HG03457 (cell line): ENCODE data around the gene ZSWIM5.
"Not testable (repeated sequence)": the region's sequence is repeated elsewhere in the genome, so short reads cannot be mapped to it uniquely, and the experiment has no call there.

Source experiments
- ATAC-seq: cut with Tn5 transposase; IDR thresholded peaks from one replicate; pipeline ENCODE4 v1.9.1; 2021; ENCODE audit warnings: moderate number of reproducible peaks; ENCODE audit not compliant: unreplicated experiment

The ZSWIM5 gene

GRCh38 chr1:45008076-45008475, 198.3 kb downstream of the ZSWIM5 start:
- ATAC-seq = no peak

GRCh38 chr1:45007311-45007710, 199.1 kb downstream of the ZSWIM5 start:
- ATAC-seq = no peak

- no peak for ATAC-seq
Observed at GRCh38 chr1:45005761-45006160, 200.6 kb downstream of the ZSWIM5 start.

DNA sequence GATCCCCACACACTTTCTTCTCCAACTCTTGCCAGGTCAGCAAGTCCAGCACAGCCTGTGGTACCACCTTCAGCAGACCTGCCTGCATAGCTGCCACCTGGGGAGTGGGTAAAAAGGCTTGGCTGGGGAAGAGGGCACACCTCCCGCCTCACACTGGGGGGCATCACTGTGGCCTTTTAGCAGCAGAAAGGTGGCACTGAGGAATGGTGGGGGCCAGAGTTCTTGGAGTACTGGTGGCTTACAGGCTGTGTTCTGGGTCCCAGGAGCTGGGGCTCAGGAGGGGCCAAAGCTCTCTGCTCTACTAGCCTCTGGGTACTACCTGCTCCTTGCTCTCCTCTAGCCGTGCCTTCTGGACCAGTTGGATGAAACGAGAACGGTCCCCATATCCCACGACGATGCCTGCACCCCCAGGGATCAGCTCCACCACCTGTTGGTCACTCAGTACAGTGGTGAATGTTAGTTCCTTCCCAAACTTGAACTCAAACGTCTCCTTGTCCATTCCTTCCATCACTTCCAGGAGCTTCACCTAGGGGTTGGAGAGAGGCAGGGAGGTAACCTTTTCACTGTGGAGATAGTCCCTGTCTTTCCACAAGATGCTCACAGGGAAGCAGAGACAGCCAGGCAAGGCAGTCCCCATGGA, 202.0 kb downstream of the ZSWIM5 start:
- ATAC-seq = no peak

DNA sequence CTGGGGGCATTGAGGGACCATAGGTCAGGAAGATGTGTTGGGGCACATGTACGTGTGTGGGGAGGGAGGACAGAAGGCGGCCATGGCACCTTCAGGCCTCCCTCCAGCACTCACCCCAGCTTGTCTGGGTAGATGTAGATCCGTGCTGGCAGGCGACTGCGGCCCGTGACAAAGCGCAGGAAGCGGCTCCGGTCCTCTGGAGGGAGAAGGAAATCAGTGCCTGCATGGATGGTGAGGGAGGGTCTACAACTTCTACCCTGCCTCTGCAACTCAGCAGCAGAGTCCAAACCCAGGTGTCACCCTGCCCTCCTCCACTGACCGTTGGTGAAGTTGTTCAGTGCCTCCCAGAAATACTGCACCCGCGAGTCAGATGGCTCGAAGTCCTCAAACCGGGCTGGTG, 202.7 kb downstream of the ZSWIM5 start:
- no peak for ATAC-seq

DNA sequence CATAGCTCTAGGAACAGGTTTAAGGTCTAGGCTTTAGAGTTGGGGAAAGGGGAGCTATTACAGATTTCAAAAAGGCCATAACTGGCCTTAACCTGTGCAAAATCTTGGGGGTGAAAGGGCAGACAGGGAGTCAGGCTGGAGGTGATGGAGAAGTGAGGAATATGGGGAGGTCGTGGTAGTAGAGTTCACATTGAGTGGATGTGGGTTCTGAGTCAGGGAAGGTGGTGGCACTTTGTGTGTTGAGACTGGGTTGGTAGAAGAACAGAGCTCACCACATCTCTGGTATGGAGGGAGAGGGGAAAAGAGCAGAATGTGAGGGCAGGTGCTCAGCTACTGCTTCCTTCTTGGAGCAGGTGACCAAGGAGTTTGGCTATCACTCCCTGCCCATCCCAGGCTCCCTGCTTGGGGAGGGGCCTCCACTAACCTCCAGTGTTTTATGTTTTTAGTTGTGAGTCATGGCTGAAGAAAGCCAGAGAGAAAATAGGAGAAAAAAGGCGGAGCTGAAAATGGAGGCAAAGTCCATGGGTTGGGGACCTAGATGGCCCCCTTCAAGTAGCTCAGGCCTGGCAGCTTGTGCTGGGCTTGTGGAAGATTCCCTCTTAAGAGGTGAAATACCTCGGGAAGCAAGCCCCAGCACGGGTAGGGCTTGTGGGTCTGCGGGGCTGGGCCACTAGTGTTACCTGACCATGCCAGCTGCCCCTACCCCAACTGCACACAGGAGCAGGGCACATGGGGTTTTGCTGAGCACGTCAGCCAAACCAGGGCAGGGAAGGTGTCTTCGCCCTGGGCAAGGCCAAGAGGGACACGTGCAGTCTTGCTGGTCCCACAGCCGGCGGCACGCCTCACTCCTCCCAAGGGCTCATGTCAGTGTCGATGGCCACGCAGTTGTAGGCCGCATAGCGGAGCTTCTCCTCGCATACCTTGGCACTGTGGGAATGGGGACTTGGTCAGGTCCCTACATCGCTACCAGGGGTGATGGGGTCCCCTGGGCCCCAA, 203.5 kb downstream of the ZSWIM5 start:
- ATAC-seq = no peak

DNA sequence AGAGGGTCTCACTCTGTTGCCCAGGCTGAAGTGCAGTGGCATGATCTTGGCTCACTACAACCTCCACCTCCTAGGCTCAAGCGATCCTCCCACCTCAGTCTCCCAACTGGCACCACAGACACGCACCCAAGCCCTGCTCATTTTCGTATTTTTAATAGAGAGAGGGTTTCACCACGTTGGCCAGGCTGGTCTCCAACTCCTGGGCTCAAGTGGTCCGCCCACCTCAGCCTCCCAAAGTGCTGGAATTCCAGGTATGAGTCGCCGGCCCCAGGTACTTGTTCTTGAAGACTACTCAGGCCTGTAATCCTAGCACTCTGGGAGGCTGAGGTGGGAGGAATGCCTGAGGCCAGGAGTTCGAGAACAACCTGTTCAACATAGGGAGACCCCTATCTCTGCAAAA, 204.8 kb downstream of the ZSWIM5 start:
- ATAC-seq = not testable (repeated sequence)

DNA sequence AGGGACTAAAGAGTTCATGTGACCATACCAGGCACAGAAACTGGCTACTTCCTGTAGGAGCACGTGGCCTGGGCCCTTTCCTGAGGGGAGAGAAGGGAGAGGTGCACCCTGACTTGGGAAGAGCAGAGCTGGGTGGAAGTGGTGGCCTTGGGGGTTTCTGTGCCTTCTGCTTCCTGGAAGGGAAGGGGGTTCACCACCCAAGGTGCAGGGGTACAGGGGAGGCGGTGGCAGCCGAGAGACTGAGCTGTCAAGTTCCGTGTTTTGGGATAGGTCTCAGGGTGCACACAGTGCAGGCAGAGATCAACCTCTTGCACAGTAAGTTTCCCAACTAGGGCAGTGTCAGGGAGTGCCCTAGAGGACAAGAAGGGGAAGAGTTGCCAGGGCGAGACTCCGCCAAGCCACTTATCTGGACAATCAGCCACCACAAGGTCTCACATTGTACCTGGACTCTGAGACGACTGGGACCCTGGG, 205.4 kb downstream of the ZSWIM5 start:
- ATAC-seq = no peak

DNA sequence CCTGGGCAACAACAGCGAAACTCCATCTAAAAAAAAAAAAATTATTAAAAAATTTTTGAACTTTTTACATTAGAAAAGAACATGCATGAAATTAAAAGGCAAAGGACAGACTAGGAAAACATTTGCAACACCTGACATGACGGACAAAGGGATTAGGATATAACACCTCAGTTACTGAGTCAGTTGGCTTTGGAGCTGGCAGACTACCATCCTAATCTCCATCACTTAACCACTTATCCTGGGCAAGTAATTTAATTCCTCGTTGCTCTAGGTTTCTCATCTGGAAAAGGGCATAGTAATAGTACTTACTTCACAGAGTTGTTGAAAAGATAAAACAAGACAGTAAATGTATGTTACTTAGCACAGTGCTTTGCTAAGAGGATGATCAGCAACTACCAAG, 207.2 kb downstream of the ZSWIM5 start:
- ATAC-seq = no peak

DNA sequence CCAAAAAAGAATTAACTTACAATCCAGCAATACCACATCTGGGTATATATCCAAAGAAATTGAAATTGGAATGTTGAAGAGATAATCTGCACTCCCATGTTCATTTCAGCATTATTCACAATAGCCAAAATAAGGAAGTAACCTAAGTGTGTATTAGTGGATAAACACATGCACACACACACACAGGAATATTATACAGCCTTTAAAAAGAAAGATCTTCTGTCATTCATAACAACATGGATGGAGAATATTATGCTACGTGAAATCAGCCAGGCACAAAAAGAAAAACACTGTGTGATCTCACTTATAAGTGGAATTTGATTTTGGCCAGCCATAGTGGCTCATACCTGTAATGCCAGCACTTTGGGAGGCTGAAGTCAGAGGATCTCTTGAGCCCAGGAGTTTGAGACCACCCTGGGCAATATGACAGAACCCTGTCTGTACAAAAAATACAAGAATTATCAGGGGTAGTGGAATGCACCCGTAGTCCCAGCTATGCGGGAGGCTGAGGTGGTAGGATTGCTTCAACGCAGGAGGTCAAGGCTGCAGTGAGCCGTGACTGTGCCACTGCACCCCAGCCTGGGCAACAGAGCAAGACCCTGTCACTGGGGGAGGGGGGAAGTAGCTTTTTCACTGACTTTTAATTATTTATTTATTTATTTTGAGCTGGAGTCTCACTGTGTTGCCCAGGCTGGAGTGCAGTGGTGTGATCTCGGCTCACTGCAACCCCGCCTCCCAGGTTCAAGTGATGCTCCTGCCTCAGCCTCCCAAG, 210.8 kb downstream of the ZSWIM5 start:
- ATAC-seq = no peak

DNA sequence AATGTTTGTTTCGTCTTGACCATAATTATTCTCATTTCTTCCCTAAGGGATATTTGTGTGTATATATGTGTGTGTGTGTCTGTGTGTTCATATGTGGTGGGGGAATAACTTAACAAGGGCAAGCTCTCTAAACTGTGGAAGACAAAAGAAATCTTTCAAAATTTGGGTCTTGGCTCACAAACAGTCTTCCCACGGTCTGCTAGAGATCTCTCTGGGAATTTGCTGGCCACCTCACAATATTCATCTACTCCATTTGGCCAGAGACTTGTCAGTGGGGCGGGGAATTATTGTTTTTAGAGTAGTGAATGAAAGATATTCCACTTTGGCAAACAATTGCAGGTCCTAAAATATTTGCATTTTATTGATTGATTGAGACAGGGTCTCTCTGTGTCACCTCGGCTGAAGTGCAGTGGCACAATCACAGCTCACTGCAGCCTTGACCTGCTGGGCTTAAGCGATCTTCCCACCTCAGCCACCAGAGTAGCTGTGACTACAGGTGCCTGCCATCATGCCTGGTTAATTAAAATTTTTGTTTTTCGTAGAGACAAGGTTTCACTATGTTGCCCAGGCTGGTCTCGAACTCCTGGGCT, 212.0 kb downstream of the ZSWIM5 start:
- ATAC-seq = no peak

GRCh38 chr1:44988531-44989156, 217.8 kb downstream of the ZSWIM5 start:
- no peak for ATAC-seq

DNA sequence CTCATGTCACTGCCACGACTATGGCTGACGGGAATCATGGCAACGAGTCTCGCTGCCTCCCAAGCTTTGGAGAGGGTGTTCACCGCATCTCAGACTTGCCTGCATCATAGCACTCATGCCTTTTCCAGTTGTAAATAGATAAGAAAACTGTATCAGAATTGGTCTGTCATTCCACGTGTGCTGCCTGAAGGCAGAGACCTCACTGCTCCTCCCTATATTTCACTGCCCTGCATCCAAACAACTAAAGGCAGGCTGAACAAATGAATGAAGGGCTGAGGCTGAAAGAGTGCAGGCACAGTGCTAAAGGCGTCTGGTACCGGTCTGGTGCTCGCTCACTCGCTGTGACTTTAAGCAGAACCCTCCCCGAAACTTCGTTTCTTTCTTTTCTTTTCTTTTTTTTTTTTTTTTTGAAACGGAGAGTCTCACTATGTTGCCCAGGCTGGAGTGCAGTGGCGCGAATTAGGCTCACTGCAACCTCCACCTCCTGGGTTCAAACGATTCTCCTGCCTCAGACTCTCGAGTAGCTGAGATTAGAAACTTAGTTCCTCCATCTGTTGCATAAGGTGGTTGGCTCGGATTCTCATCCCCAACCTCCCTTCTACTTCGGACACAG, 220.6 kb downstream of the ZSWIM5 start:
- ATAC-seq = no peak

- ATAC-seq = not testable (repeated sequence)
Observed at GRCh38 chr1:44977372-44977771, 229.0 kb downstream of the ZSWIM5 start.

GRCh38 chr1:44976252-44976651, 230.2 kb downstream of the ZSWIM5 start:
- ATAC-seq = no peak

GRCh38 chr1:44973645-44974044, 232.8 kb downstream of the ZSWIM5 start:
- no peak for ATAC-seq

GRCh38 chr1:44970317-44970716, 236.1 kb downstream of the ZSWIM5 start:
- no peak for ATAC-seq
